HS-27A (cell line): Measurements from ENCODE around the gene ZBTB42.

Experiments used
- DNase-seq: peaks from one replicate; pipeline ENCODE4 v3.0.0-alpha.2; 2012; ENCODE audit warnings: low read depth, missing footprints

The ZBTB42 gene

GRCh38 chr14:104769324-104770071, 31.4 kb upstream of the ZBTB42 start:
- DNase-seq = no peak

- no peak for DNase-seq
Observed at GRCh38 chr14:104770072-104770579, 30.8 kb upstream of the ZBTB42 start.

GRCh38 chr14:104770851-104771272, 30.0 kb upstream of the ZBTB42 start:
- DNase-seq = no peak

GRCh38 chr14:104771374-104771773, 29.5 kb upstream of the ZBTB42 start:
- no peak for DNase-seq

- no peak for DNase-seq
Observed at GRCh38 chr14:104771918-104772706, 28.8 kb upstream of the ZBTB42 start.

- no peak for DNase-seq
Observed at GRCh38 chr14:104772707-104773504, 28.0 kb upstream of the ZBTB42 start.

GRCh38 chr14:104773505-104774452, 27.1 kb upstream of the ZBTB42 start:
- DNase-seq = no peak

GRCh38 chr14:104774453-104775072, 26.3 kb upstream of the ZBTB42 start:
- no peak for DNase-seq

GRCh38 chr14:104775073-104775489, 25.8 kb upstream of the ZBTB42 start:
- no peak for DNase-seq

- no peak for DNase-seq
Observed at GRCh38 chr14:104776481-104776880, 24.4 kb upstream of the ZBTB42 start.

GRCh38 chr14:104776961-104777807, 23.7 kb upstream of the ZBTB42 start:
- no peak for DNase-seq

GRCh38 chr14:104777808-104778249, 23.1 kb upstream of the ZBTB42 start:
- DNase-seq = no peak

- no peak for DNase-seq
Observed at GRCh38 chr14:104778694-104779331, 22.1 kb upstream of the ZBTB42 start.

- DNase-seq = no peak
Observed at GRCh38 chr14:104779776-104780512, 21.0 kb upstream of the ZBTB42 start.

GRCh38 chr14:104780513-104781030, 20.3 kb upstream of the ZBTB42 start:
- DNase-seq = no peak

GRCh38 chr14:104781271-104782077, 19.4 kb upstream of the ZBTB42 start:
- DNase-seq = no peak

GRCh38 chr14:104782086-104782807, 18.7 kb upstream of the ZBTB42 start:
- DNase-seq = no peak
